ENCODE measurements around the gene MRPL41.

- no peak for TF ChIP-seq CTCF (conservative IDR thresholded peaks at IDR 0.05 in 1 of 2, IDR thresholded peaks at IDR 0.05 in 1 of 2; ENCODE audit: low read depth in 1 of 2, low read length in 2 of 2)
- no peak for TF ChIP-seq EZH2 (IDR thresholded peaks at IDR 0.05; ENCODE audit: low read length, missing control alignments)
These were observed 516 bp downstream of the MRPL41 start for GRCh38 chr9:137552022-137552768.

Data from fibroblast of lung (primary cell).